Lower lobe of right lung (tissue), 2 donors: ENCODE results near the gene MBTPS1. TPM values are rescaled to one million over a fixed set of nuclear protein-coding genes. Genes with fewer than 3 reads are reported as not detected.

Experiments
- ATAC-seq, 2 donors: fragments of 200-7000 bp; cut with Tn5 transposase; one replicate each; pipeline ENCODE4 v1.9.1; 2020 to 2022; ENCODE audit warnings: mild to moderate bottlenecking in 2 of 2, moderate library complexity in 2 of 2
- DNase-seq: peaks from one replicate; pipeline ENCODE4 v3.0.0-alpha.2; 2020
- H3K27ac ChIP-seq: fragments of 200-600 bp; one replicate; pipeline ENCODE4 v1.8.0; 2022
- H3K27me3 ChIP-seq: fragments of 200-600 bp; one replicate; pipeline ENCODE4 v1.8.0; 2022; ENCODE audit warnings: low read depth
- H3K36me3 ChIP-seq: fragments of 200-600 bp; one replicate; pipeline ENCODE4 v1.8.0; 2022; ENCODE audit warnings: mild to moderate bottlenecking
- H3K4me1 ChIP-seq: fragments of 200-600 bp; one replicate; pipeline ENCODE4 v1.8.0; 2022
- H3K4me3 ChIP-seq: fragments of 200-600 bp; one replicate; pipeline ENCODE4 v1.8.0; 2022; ENCODE audit warnings: mild to moderate bottlenecking
- H3K9me3 ChIP-seq: fragments of 200-600 bp; one replicate; pipeline ENCODE4 v1.8.0; 2022
- CTCF ChIP-seq: fragments of 200-600 bp; IDR thresholded peaks from one replicate; pipeline ENCODE4 v1.8.0; 2022; ENCODE audit warnings: antibody characterized with exemption, mild to moderate bottlenecking
- intact Hi-C: fragments of 100-400 bp; cut with DNase I; formaldehyde crosslinking; loops from one replicate; pipeline ENCODE4 v1.11.0; 2022
- total RNA-seq: library from RNA; stranded (reverse); fragmentation: NEBNext Ultra II Directional; extraction: Animal tissue kit (Norgen Biotek cat#: 25700); gene quantifications from one replicate; pipeline ENCODE4 v1.2.1, GENCODE V29; 2021
- donor health status: DM: no; HTN: yes; CAD: no; lungs with severe emphysema.

The MBTPS1 gene
- total RNA-seq, 1 donor from 2014 or later: 94.7 TPM

GRCh38 chr16:84007965-84008364 lies 108.8 kb downstream of the MBTPS1 start:
- no peak for ATAC-seq
- H3K9me3 ChIP-seq: no peaks in the 10 kb centered on the region
- intact Hi-C loops: no loop called here

GRCh38 chr16:84007520-84007919 lies 109.2 kb downstream of the MBTPS1 start:
- intact Hi-C loops: no loop called here
- no peak for DNase-seq
- TF ChIP-seq CTCF: no peak

More at GRCh38 chr16:84007965-84008364, 108.8 kb downstream of the MBTPS1 start:
- Histone ChIP-seq H3K4me3 (no peak overlapping the region), H3K27ac (no peak overlapping the region), H3K27me3 (peaks cover 5% of the 10 kb centered on the region), H3K36me3 (no peaks in the 10 kb centered on the region), H3K4me1 (no peaks in the 10 kb centered on the region)
- no peak for DNase-seq
- no peak for TF ChIP-seq CTCF

GRCh38 chr16:84005391-84005790 lies 111.4 kb downstream of the MBTPS1 start:
- ATAC-seq: no peak
- Histone ChIP-seq H3K9me3 (no peaks in the 10 kb centered on the region), H3K36me3 (no peaks in the 10 kb centered on the region), H3K27me3 (peaks cover 17% of the 10 kb centered on the region), H3K4me1 (no peaks in the 10 kb centered on the region), H3K27ac (no peak overlapping the region), H3K4me3 (no peak overlapping the region)
- no peak for DNase-seq
- intact Hi-C loops: no loop called here
- TF ChIP-seq CTCF: no peak

More at GRCh38 chr16:84007520-84007919, 109.2 kb downstream of the MBTPS1 start:
- no peaks in the 10 kb centered on the region for H3K9me3 ChIP-seq
- H3K4me3 ChIP-seq: no peak overlapping the region
- H3K36me3 ChIP-seq: no peaks in the 10 kb centered on the region
- no peak overlapping the region for H3K27ac ChIP-seq
- no peak for ATAC-seq
- peaks cover 9% of the 10 kb centered on the region for H3K27me3 ChIP-seq
- H3K4me1 ChIP-seq: no peaks in the 10 kb centered on the region

GRCh38 chr16:84004442-84004841 lies 112.3 kb downstream of the MBTPS1 start:
- intact Hi-C loops: no loop called here
- H3K36me3 ChIP-seq: no peaks in the 10 kb centered on the region
- no peak overlapping the region for H3K4me3 ChIP-seq
- peaks cover 17% of the 10 kb centered on the region for H3K27me3 ChIP-seq
- ATAC-seq (no peak), DNase-seq (no peak)
- no peak for TF ChIP-seq CTCF
- no peaks in the 10 kb centered on the region for H3K4me1 ChIP-seq
- H3K27ac ChIP-seq: no peak overlapping the region
- H3K9me3 ChIP-seq: no peaks in the 10 kb centered on the region

Other genes starting within 250 kb of the MBTPS1 start
- 9.1 TPM for gene MLYCD, start 217.8 kb downstream of the MBTPS1 start, total RNA-seq
- 9.8 TPM for gene OSGIN1, start 163.7 kb downstream of the MBTPS1 start, total RNA-seq
- 0.44 TPM for gene NECAB2, start 148.7 kb downstream of the MBTPS1 start, total RNA-seq
- not detected for gene SLC38A8, start 74.1 kb downstream of the MBTPS1 start, total RNA-seq
- gene HSDL1, start 28.2 kb upstream of the MBTPS1 start, total RNA-seq: 22.5 TPM
- gene DNAAF1, start 28.4 kb upstream of the MBTPS1 start, total RNA-seq: 18.8 TPM
- 60.6 TPM for gene TAF1C, start 70.1 kb upstream of the MBTPS1 start, total RNA-seq
- gene ADAD2, start 74.2 kb upstream of the MBTPS1 start, total RNA-seq: not detected
- not detected for gene KCNG4, start 123.1 kb upstream of the MBTPS1 start, total RNA-seq
- 18.0 TPM for gene WFDC1, start 177.9 kb upstream of the MBTPS1 start, total RNA-seq